Motor neuron (in vitro differentiated cells): ENCODE measurements around the gene CALML3. TPM values are rescaled to one million over a fixed set of nuclear protein-coding genes. Genes with fewer than 3 reads are reported as not detected.

Experiments
- ATAC-seq, 8 experiments: fragments of 200-7000 bp; cut with Tn5 transposase; replicated peaks in 6 of 8; 2 replicates each; pipeline ENCODE4 v1.8.0; 2021; ENCODE audit warnings: mild to moderate bottlenecking in 8 of 8, moderate library complexity in 8 of 8
- H3K27ac ChIP-seq, 2 donors: fragments of 250-450 bp; sonication (Bioruptor Pico); 2 replicates each; pipeline ENCODE4 v1.9.0; 2021; ENCODE audit warnings: antibody characterized with exemption in 2 of 2, mild to moderate bottlenecking in 2 of 2, moderate library complexity in 1 of 2
- H3K4me1 ChIP-seq, 2 donors: fragments of 250-450 bp; sonication (Bioruptor Pico); replicated peaks in 1 of 2; 2 replicates each; pipeline ENCODE4 v1.6.1; 2021; ENCODE audit warnings: antibody characterized with exemption in 2 of 2, mild to moderate bottlenecking in 2 of 2, moderate library complexity in 1 of 2
- H3K4me3 ChIP-seq, 5 donors: fragments of 250-450 bp; sonication (Bioruptor Pico); 2 replicates each; pipeline ENCODE4 v1.9.0; 2021; ENCODE audit warnings: antibody characterized with exemption in 5 of 5, mild to moderate bottlenecking in 5 of 5, moderate library complexity in 4 of 5
- WGBS, 10 experiments: fragments of 450-650 bp; shearing (Covaris generic); methylation state at CpG; one replicate each; pipeline ENCODE4 v1.0.0; 2022; 5-methylcytosine and 5-hydroxymethylcytosine counted together
- in situ Hi-C, 9 experiments: fragments of 400-800 bp; cut with MboI; loops; one replicate each; pipeline ENCODE4 v1.15.0; 2021; ENCODE audit warnings: low sequenced_read_pairs in 9 of 9, low pct_unique_long_range_greater_than_20kb in 2 of 9; ENCODE audit not compliant: unreplicated experiment in 9 of 9
- total RNA-seq, 8 experiments: library from RNA; unstranded; fragments of 300-600 nt; gene quantifications; 2 replicates each; pipeline versions ENCODE4 v1.2.3 to v1.2.4, GENCODE V29; 2022

The CALML3 gene
- total RNA-seq, 8 experiments from 2014 or later, result 0.05 to 1.00 (median 0.18) TPM; not detected in 1

DNA sequence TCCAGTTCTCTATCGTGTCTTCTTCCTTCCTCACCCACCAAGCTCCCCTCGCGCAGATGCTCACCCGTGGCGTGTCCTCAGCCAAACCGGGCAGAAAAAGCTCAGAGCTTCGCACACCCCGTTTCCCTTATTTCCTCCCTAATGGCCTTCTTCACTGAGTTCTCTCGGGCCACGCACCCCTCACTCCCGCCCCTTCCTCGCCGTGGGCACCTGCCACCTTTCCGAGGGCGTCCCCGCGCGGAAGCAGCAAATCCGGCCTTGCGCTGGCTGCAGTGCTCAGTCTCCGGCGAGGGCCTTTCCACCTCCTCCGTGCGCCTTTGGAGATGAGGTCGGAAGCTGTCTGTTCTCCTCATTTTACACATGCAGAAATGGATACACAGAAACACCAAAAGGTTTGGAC is 12.4 kb upstream of the CALML3 start:
- WGBS, 10 experiments, result 60 to 100% (median 96%) methylated on average over 2 to 23 of the region's 25 CpGs; no CpG with 5 or more reads in 4 of the 10 experiments
- Histone ChIP-seq H3K4me3 (no peak overlapping the region), H3K4me1 (peaks cover 0 to 3% of the 10 kb centered on the region in 2 donors), H3K27ac (no peak overlapping the region)
- ATAC-seq, result no peak
- in situ Hi-C loops, result no loop called here

- WGBS, 10 experiments, result 37 to 91% (median 81%) methylated on average over 1 to 11 of the region's 15 CpGs; no CpG with 5 or more reads in 1 of the 10 experiments
- in situ Hi-C loops, result no loop called here
- no peak overlapping the region for H3K27ac ChIP-seq
- peaks cover 0 to 3% of the 10 kb centered on the region in 2 donors for H3K4me1 ChIP-seq
- no peak for ATAC-seq
- no peak overlapping the region for H3K4me3 ChIP-seq
These were observed 11.7 kb upstream of the CALML3 start for GRCh38 chr10:5512881-5513612.

DNA sequence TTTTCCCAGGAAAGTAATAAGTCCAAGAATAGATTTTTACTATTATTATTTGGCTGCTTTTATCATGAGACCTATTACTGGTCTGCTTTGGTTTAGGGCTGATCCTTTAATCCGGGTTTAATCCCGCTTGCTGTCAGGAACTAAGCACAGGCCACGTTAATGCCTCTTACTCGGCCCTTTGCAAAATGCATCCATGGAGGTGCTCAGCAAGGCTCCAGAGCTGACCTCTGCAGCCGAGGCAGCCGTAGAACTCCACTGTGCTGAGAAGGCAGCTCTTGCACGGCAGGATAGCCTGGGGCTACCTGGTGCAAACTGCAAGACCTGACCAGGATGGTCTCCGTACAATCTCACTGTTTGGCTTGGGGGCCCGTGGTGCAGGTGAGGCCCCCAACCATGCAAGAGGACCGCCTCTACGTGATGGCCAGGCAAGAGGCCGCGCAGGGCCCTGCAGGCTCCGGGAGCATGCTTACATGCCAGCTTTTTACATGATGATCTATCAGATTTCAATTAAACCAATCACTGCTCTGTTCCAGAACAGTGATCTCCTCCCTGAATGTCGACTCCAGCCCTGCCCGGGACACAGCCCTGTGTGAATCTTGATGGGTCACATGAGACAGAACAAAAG is 10.4 kb upstream of the CALML3 start:
- H3K4me3 ChIP-seq, result no peak overlapping the region
- H3K4me1 ChIP-seq, result peaks cover 0 to 3% of the 10 kb centered on the region in 2 donors
- peak in 2 of 8 experiments; percentile 23 to 29 for ATAC-seq
- in situ Hi-C loops, result no loop called here
- WGBS, 10 experiments, result 21 to 100% (median 60%) methylated on average over 1 to 9 of the region's 16 CpGs; no CpG with 5 or more reads in 1 of the 10 experiments
- H3K27ac ChIP-seq, result no peak overlapping the region

DNA sequence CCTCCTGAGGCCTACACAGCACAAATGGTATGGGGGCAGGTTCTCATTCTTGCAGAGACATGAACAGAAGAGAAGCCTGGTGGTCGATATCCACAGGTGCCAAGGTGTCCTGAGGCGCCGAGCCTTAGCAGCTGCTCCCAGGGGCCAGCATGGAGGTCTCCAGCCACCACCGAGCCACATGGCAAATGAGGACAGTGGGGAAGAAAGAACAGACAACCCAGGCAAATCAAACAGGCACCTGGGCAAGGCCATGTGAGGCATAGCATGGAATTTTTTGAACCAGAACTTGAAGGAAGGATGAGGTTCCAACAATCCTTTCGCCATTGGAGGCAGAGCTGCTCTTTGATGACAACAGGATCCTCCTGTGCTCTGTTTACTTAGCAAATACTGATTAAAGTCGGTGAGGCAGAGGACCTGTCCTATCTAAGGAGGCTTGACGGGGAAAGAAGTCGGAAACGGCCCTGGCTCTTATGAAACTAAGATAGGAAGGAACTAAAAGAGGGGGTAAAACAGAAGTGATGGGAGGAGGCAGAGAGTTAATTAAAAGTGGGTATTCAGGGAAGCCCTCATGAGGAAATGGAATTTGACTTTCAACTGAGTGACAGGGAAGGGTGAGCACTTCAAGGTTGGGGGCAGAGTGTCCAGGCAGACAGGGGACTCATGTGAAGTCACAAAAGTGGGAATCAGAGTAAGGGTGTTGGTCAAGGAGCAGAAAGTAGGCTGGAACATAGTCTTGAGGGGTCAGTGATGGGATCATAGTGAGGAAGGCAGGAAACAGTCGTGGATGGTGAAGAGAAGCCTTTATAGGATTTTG is 8.6 kb upstream of the CALML3 start:
- in situ Hi-C loops, result no loop called here
- no peak overlapping the region for H3K27ac ChIP-seq
- H3K4me3 ChIP-seq, result no peak overlapping the region
- peaks cover 0 to 3% of the 10 kb centered on the region in 2 donors for H3K4me1 ChIP-seq
- 50 to 84% (median 72%) methylated on average over 1 to 9 of the region's 10 CpGs; no CpG with 5 or more reads in 2 of the 10 experiments for WGBS, 10 experiments
- no peak for ATAC-seq

DNA sequence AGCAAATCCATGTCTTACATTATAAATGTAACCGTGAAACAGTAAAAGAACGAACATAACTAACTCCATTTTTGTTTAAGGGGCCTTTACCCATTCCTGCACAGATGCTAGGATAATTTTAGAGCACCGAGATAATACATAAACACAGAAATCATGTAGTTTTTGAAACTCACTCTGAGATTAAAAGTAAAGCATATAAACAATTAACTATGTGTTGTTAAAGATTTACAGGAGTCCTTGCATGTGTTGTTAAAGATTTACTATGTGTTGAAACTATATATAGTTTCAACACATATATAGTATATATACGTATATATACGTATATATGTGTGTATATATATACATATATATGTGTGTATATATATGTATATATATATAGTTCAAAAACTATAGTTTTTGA is 7.2 kb upstream of the CALML3 start:
- no peak for ATAC-seq
- H3K4me3 ChIP-seq, result no peak overlapping the region
- WGBS, 10 experiments, result 51 to 92% (median 89%) methylated on average over 2 to 5 of the region's 5 CpGs; no CpG with 5 or more reads in 1 of the 10 experiments
- peaks cover 0 to 3% of the 10 kb centered on the region in 2 donors for H3K4me1 ChIP-seq
- no peak overlapping the region for H3K27ac ChIP-seq
- in situ Hi-C loops, result no loop called here

DNA sequence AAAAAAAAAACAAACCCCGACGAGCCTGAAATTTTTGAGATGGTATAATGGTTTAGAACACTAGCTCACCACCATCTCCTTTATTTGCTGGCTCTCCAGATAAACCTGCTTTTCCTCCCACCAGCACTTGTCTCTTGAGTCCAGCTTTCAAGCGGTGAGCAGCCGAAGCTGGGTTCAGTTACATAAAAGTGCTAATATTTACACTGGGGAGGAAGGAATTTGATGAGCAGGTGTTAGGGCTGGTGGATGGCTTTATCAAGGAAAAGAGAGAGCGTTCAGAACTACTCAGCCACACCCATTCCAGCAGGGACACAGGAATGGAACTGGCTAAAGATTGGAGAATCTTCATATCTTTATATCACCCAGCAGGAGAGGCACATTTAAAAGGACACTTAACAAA is 6.6 kb upstream of the CALML3 start:
- no peak for ATAC-seq
- in situ Hi-C loops, result no loop called here
- 0 to 95% (median 80%) methylated on average over 1 to 5 of the region's 5 CpGs; no CpG with 5 or more reads in 5 of the 10 experiments for WGBS, 10 experiments

GRCh38 chr10:5519054-5519453 is 5.7 kb upstream of the CALML3 start:
- no peak for ATAC-seq
- 28 to 88% (median 79%) methylated on average over 1 to 3 of the region's 3 CpGs; no CpG with 5 or more reads in 1 of the 10 experiments for WGBS, 10 experiments
- Histone ChIP-seq H3K27ac (no peak overlapping the region), H3K4me1 (no peaks in the 10 kb centered on the region), H3K4me3 (no peak overlapping the region)
- in situ Hi-C loops, result no loop called here

More for the DNA sequence above, 6.6 kb upstream of the CALML3 start:
- no peak overlapping the region for H3K4me3 ChIP-seq
- H3K4me1 ChIP-seq, result no peaks in the 10 kb centered on the region
- no peak overlapping the region for H3K27ac ChIP-seq

DNA sequence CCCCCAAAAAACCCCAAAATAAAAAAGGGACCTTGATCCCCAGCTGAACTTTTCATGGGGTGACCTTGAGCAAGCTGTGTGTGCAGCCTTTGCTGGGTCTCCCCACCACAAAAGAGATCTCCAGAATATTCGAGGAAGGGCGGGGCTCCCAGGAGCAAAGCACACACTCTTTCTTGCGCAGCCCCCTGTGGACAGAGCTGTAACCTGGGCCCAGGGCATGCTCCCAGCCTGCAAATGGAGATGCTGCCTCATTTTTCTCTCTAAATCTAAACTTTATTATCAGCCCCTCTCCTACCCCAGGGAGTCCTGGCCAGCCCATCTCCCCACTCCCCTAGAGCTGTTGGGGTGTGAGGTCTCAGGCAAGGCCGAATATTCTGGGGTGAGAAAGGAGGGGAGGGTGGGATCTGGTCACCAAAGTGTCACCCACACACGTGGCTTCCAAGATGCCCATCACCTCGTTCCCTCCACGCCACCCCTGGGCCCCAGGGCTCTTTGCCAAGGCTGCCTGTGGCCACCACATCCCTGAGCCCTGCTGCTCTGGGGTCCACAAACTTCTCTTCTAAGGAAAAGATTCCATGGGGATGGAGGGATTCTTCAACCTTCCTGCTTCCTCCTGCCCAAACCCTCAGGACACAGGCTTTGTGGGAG is 1.7 kb upstream of the CALML3 start:
- H3K4me1 ChIP-seq, result peaks cover 0 to 6% of the 10 kb centered on the region in 2 donors
- ATAC-seq, result no peak
- no peak overlapping the region for H3K4me3 ChIP-seq
- WGBS, 10 experiments, result 0 to 80% (median 55%) methylated on average over 1 to 5 of the region's 7 CpGs; no CpG with 5 or more reads in 7 of the 10 experiments
- in situ Hi-C loops, result no loop called here
- H3K27ac ChIP-seq, result no peak overlapping the region

GRCh38 chr10:5523796-5524574 is 776 bp upstream of the CALML3 start:
- H3K27ac ChIP-seq, result no peak overlapping the region
- WGBS, 10 experiments, result 70 to 100% (median 92%) methylated on average over 1 to 5 of the region's 11 CpGs; no CpG with 5 or more reads in 1 of the 10 experiments
- no peak overlapping the region for H3K4me3 ChIP-seq
- ATAC-seq, result no peak
- in situ Hi-C loops, result no loop called here
- H3K4me1 ChIP-seq, result peaks cover 0 to 6% of the 10 kb centered on the region in 2 donors

- Histone ChIP-seq H3K4me1 (peaks cover 0 to 6% of the 10 kb centered on the region in 2 donors), H3K4me3 (no peak overlapping the region), H3K27ac (no peak overlapping the region)
- in situ Hi-C loops, result no loop called here
- WGBS, 10 experiments, result 0 to 77% (median 47%) methylated on average over 1 to 5 of the region's 34 CpGs; no CpG with 5 or more reads in 3 of the 10 experiments
- peak in 5 of 8 experiments; percentile 43 to 87 (median 65) for ATAC-seq
These were observed 990 bp downstream of the CALML3 start for GRCh38 chr10:5525561-5526341.

GRCh38 chr10:5526691-5527331 is 2.0 kb downstream of the CALML3 start:
- 50 to 100% (median 83%) methylated on average over 1 to 3 of the region's 8 CpGs; no CpG with 5 or more reads in 5 of the 10 experiments for WGBS, 10 experiments
- no peak for ATAC-seq
- Histone ChIP-seq H3K4me3 (no peak overlapping the region), H3K27ac (no peak overlapping the region), H3K4me1 (peaks cover 0 to 6% of the 10 kb centered on the region in 2 donors)
- in situ Hi-C loops, result no loop called here
